Lower lobe of right lung (tissue), 2 donors: Measurements from ENCODE around the gene RNASEL. TPM values are rescaled to one million over a fixed set of nuclear protein-coding genes. Genes with fewer than 3 reads are reported as not detected.

Experiments used
- ATAC-seq, 2 donors: fragments of 200-7000 bp; cut with Tn5 transposase; one replicate each; pipeline ENCODE4 v1.9.1; 2020 to 2022; ENCODE audit warnings: mild to moderate bottlenecking in 2 of 2, moderate library complexity in 2 of 2
- DNase-seq: peaks from one replicate; pipeline ENCODE4 v3.0.0-alpha.2; 2020
- H3K27ac ChIP-seq: fragments of 200-600 bp; one replicate; pipeline ENCODE4 v1.8.0; 2022
- H3K27me3 ChIP-seq: fragments of 200-600 bp; one replicate; pipeline ENCODE4 v1.8.0; 2022; ENCODE audit warnings: low read depth
- H3K36me3 ChIP-seq: fragments of 200-600 bp; one replicate; pipeline ENCODE4 v1.8.0; 2022; ENCODE audit warnings: mild to moderate bottlenecking
- H3K4me1 ChIP-seq: fragments of 200-600 bp; one replicate; pipeline ENCODE4 v1.8.0; 2022
- H3K4me3 ChIP-seq: fragments of 200-600 bp; one replicate; pipeline ENCODE4 v1.8.0; 2022; ENCODE audit warnings: mild to moderate bottlenecking
- H3K9me3 ChIP-seq: fragments of 200-600 bp; one replicate; pipeline ENCODE4 v1.8.0; 2022
- CTCF ChIP-seq: fragments of 200-600 bp; IDR thresholded peaks from one replicate; pipeline ENCODE4 v1.8.0; 2022; ENCODE audit warnings: antibody characterized with exemption, mild to moderate bottlenecking
- intact Hi-C: fragments of 100-400 bp; cut with DNase I; formaldehyde crosslinking; loops from one replicate; pipeline ENCODE4 v1.11.0; 2022
- total RNA-seq: library from RNA; stranded (reverse); fragmentation: NEBNext Ultra II Directional; extraction: Animal tissue kit (Norgen Biotek cat#: 25700); gene quantifications from one replicate; pipeline ENCODE4 v1.2.1, GENCODE V29; 2021
- donor health status: DM: no; HTN: yes; CAD: no; lungs with severe emphysema.

Gene RNASEL
- total RNA-seq, 1 donor from 2014 or later, result 16.5 TPM

GRCh38 chr1:182608236-182608635 is 19.2 kb upstream of the RNASEL start:
- Histone ChIP-seq H3K9me3 (no peaks in the 10 kb centered on the region), H3K36me3 (no peaks in the 10 kb centered on the region), H3K4me3 (no peak overlapping the region), H3K4me1 (peaks cover 13% of the 10 kb centered on the region), H3K27me3 (no peaks in the 10 kb centered on the region), H3K27ac (no peak overlapping the region)
- intact Hi-C loops, result no loop called here
- TF ChIP-seq CTCF, result no peak
- ATAC-seq, result no peak
- no peak for DNase-seq

GRCh38 chr1:182607566-182607965 is 18.5 kb upstream of the RNASEL start:
- no peak for ATAC-seq
- Histone ChIP-seq H3K36me3 (no peaks in the 10 kb centered on the region), H3K27me3 (no peaks in the 10 kb centered on the region), H3K27ac (no peak overlapping the region), H3K9me3 (no peaks in the 10 kb centered on the region), H3K4me1 (peaks cover 13% of the 10 kb centered on the region), H3K4me3 (no peak overlapping the region)
- no peak for TF ChIP-seq CTCF
- intact Hi-C loops, result no loop called here
- DNase-seq, result no peak

- intact Hi-C loops, result loop anchor here (5.0 kb wide), 1 partner anchor 178 kb away; no protein-coding TSS in a partner anchor
- Histone ChIP-seq H3K27ac (peak within 1 kb of the TSS; percentile 82), H3K36me3 (peaks cover 21% of the 10 kb centered on the region), H3K27me3 (no peaks in the 10 kb centered on the region), H3K4me3 (peak within 1 kb of the TSS; percentile 68), H3K4me1 (peaks cover 36% of the 10 kb centered on the region), H3K9me3 (no peaks in the 10 kb centered on the region)
- no peak for TF ChIP-seq CTCF
- peak; percentile 92 to 94 for ATAC-seq
- DNase-seq, result peak; percentile 96
These were observed 15.4 kb upstream of the RNASEL start, which contains the start of gene RGS16 for GRCh38 chr1:182604175-182605164. Gene RGS16 (minus strand): TSS chr1:182604389. CDS start chr1:182604259, 130 bp downstream.

- Histone ChIP-seq H3K4me3 (peak overlapping the region; percentile 68), H3K9me3 (no peaks in the 10 kb centered on the region), H3K4me1 (peaks cover 43% of the 10 kb centered on the region), H3K27me3 (no peaks in the 10 kb centered on the region), H3K27ac (peak overlapping the region; percentile 82), H3K36me3 (peaks cover 29% of the 10 kb centered on the region)
- peak; percentile 18 to 20 for ATAC-seq
- intact Hi-C loops, result loop anchor here (5.0 kb wide), 1 partner anchor 179 kb away; no protein-coding TSS in a partner anchor
- peak; percentile 49 for DNase-seq
- no peak for TF ChIP-seq CTCF
These were observed 14.7 kb upstream of the RNASEL start for GRCh38 chr1:182603646-182604174.

- peak overlapping the region; percentile 82 for H3K27ac ChIP-seq
- H3K36me3 ChIP-seq, result peaks cover 31% of the 10 kb centered on the region
- intact Hi-C loops, result loop anchor here (5.0 kb wide), 1 partner anchor 179 kb away; no protein-coding TSS in a partner anchor
- ATAC-seq (peak; percentile 76 to 77), DNase-seq (peak; percentile 59)
- H3K27me3 ChIP-seq, result no peaks in the 10 kb centered on the region
- H3K4me1 ChIP-seq, result peaks cover 50% of the 10 kb centered on the region
- H3K9me3 ChIP-seq, result no peaks in the 10 kb centered on the region
- peak overlapping the region; percentile 68 for H3K4me3 ChIP-seq
- no peak for TF ChIP-seq CTCF
These were observed 14.0 kb upstream of the RNASEL start for GRCh38 chr1:182602935-182603645.
